K562 (cell line): ENCODE measurements around the gene ITGAD. TPM values are rescaled to one million over a fixed set of nuclear protein-coding genes. Genes with fewer than 3 reads are reported as not detected.

Experiments used
- ATF1 ChIP-seq, 2 experiments: fragments of 450-650 bp in 1 of 2; IDR thresholded peaks; 2 replicates each; pipeline ENCODE4 v1.6.1; 2016; ENCODE audit warnings: missing compliant biosample characterization in 1 of 2, missing genetic modification characterization in 1 of 2
- BRD4 ChIP-seq: fragments of 200-600 bp; sonication (generic); IDR thresholded peaks from 2 replicates; pipeline ENCODE4 v1.6.1; 2017; ENCODE audit warnings: inconsistent platforms
- CBFA2T2 ChIP-seq: fragments of 450-650 bp; conservative IDR thresholded peaks from 2 replicates; pipeline ENCODE4 v1.6.1; 2017; ENCODE audit warnings: mild to moderate bottlenecking
- CBFA2T3 ChIP-seq: fragments of 450-650 bp; IDR thresholded peaks from 2 replicates; pipeline ENCODE4 v1.6.1; 2017
- CXXC5 ChIP-seq: fragments of 250-450 bp; sonication (Bioruptor Pico); IDR thresholded peaks from 2 replicates; pipeline ENCODE4 v1.8.0; 2022; ENCODE audit warnings: inconsistent platforms, mild to moderate bottlenecking, moderate library complexity
- FOXM1 ChIP-seq, 2 experiments: fragments of 450-650 bp in 1 of 2; sonication (generic) in 1 of 2; formaldehyde crosslinking in 1 of 2; IDR thresholded peaks; 2 replicates each; pipeline versions ENCODE4 v1.6.1 to v1.9.0; 2017 to 2022; ENCODE audit warnings: low read depth in 2 of 2, mild to moderate bottlenecking in 2 of 2, missing genetic modification reagents in 1 of 2, moderate library complexity in 1 of 2
- JUN ChIP-seq, 2 experiments: sonication (generic) in 1 of 2; formaldehyde crosslinking in 1 of 2; IDR thresholded peaks; 2 replicates each; pipeline versions ENCODE4 v1.6.1 to v1.8.0; 2012 to 2022; ENCODE audit warnings: borderline replicate concordance in 2 of 2, mild to moderate bottlenecking in 2 of 2, improper control_type of control experiment in 1 of 2, low read depth in 1 of 2, low read length in 1 of 2, missing genetic modification reagents in 1 of 2
- L3MBTL2 ChIP-seq: fragments of 450-650 bp; IDR thresholded peaks from 2 replicates; pipeline ENCODE4 v1.6.1; 2016; ENCODE audit warnings: mild to moderate bottlenecking, moderate library complexity
- MTA3 ChIP-seq: fragments of 450-650 bp; formaldehyde crosslinking; IDR thresholded peaks from 2 replicates; pipeline ENCODE4 v1.6.1; 2017; ENCODE audit warnings: mild to moderate bottlenecking, borderline replicate concordance
- SMC3 ChIP-seq: conservative IDR thresholded peaks from 2 replicates; pipeline ENCODE4 v1.6.1; 2011; ENCODE audit warnings: low read depth, low read length, improper control_type of control experiment; ENCODE audit not compliant: insufficient read depth
- SRSF3 ChIP-seq: fragments of 200-400 bp; formaldehyde crosslinking; IDR thresholded peaks from 2 replicates; pipeline ENCODE4 v1.6.1; 2016; ENCODE audit warnings: mild to moderate bottlenecking, low read length, moderate library complexity; ENCODE audit not compliant: insufficient read depth
- TAL1 ChIP-seq: fragments of 450-650 bp; IDR thresholded peaks from 2 replicates; pipeline ENCODE4 v1.6.1; 2016; ENCODE audit warnings: mild to moderate bottlenecking
- TBL1XR1 ChIP-seq, 2 experiments: IDR thresholded peaks; 2 replicates each; pipeline ENCODE4 v1.6.1; 2012; ENCODE audit warnings: improper control_type of control experiment in 2 of 2, low read length in 2 of 2, mild to moderate bottlenecking in 1 of 2
- YY1 ChIP-seq, 3 experiments: IDR thresholded peaks; 2 replicates each; pipeline ENCODE4 v1.6.1; 2011; ENCODE audit warnings: low read length in 2 of 3, mild to moderate bottlenecking in 2 of 3, moderate library complexity in 2 of 3, borderline replicate concordance in 1 of 3, control low read depth in 1 of 3, low read depth in 1 of 3; ENCODE audit not compliant: insufficient read depth in 3 of 3, insufficient replicate concordance in 2 of 3, control insufficient read depth in 1 of 3, insufficient read length in 1 of 3; ENCODE audit errors: extremely low read depth in 1 of 3
- ZNF75A ChIP-seq: fragments of 450-650 bp; formaldehyde crosslinking; IDR thresholded peaks from 2 replicates; pipeline ENCODE4 v1.4.0; 2020; ENCODE audit warnings: mild to moderate bottlenecking
- ZNF785 ChIP-seq: fragments of 250-450 bp; sonication (Bioruptor Pico); IDR thresholded peaks from 2 replicates; pipeline ENCODE4 v1.4.0; 2020; ENCODE audit warnings: mild to moderate bottlenecking
- polyA plus RNA-seq, 8 experiments: library from polyadenylated mRNA; depleted of rRNA in 4 of 8; stranded (reverse) in 5 of 8; unstranded in 3 of 8; fragments of >200 nt; fragmentation: Nextera tagmentation in 2 of 8; fragmentation: Illumina TruSeq in 1 of 8; extraction: Ambion mirVana in 2 of 8; extraction: Trizol in 1 of 8; gene quantifications; 2 replicates each; pipeline versions ENCODE4 v1.2.1 to v1.2.3, GENCODE V29; 2011 to 2014; ENCODE audit warnings: inconsistent platforms in 1 of 8, missing spikeins in 1 of 8
- total RNA-seq, 7 experiments: library from RNA; depleted of rRNA in 6 of 7; stranded (reverse); fragments of >200 nt in 6 of 7; fragmentation: Illumina TruSeq in 2 of 7; extraction: Trizol in 2 of 7; gene quantifications; 2 replicates each; pipeline versions ENCODE4 v1.2.1 to v1.2.3, GENCODE V29; 2011 to 2021; ENCODE audit warnings: low replicate concordance in 1 of 7
- TF ChIP-seq, protein P1 (sequence below): fragments of 250-450 bp; sonication (Bioruptor Pico); IDR thresholded peaks from 2 replicates; pipeline ENCODE4 v1.5.0; 2021
- TF ChIP-seq, protein P2 (sequence below): fragments of 250-450 bp; sonication (Bioruptor Pico); IDR thresholded peaks from 2 replicates; pipeline ENCODE4 v1.5.0; 2020; ENCODE audit warnings: mild to moderate bottlenecking
- TF ChIP-seq, protein P3 (sequence below), 2 experiments: IDR thresholded peaks; 2 replicates each; pipeline ENCODE4 v1.6.1; 2011; ENCODE audit warnings: borderline replicate concordance in 1 of 2, control low read depth in 1 of 2, low read depth in 1 of 2, low read length in 1 of 2, mild to moderate bottlenecking in 1 of 2, mixed read lengths in 1 of 2, moderate library complexity in 1 of 2; ENCODE audit not compliant: insufficient read depth in 1 of 2, insufficient read length in 1 of 2, poor library complexity in 1 of 2, severe bottlenecking in 1 of 2; ENCODE audit errors: extremely low read depth in 1 of 2

The ITGAD gene
- total and polyA plus RNA-seq, 9 of the 15 experiments (the other 6 are each of a cell fraction or from before 2014, with no cell fraction given) = not detected

GRCh38 chr16:31451681-31452351 is 58.7 kb downstream of the ITGAD start (continued):
- TF ChIP-seq CXXC5 (CRISPR knock-in tag) (peak; percentile 43; the same call in 1 of the 2 replicates), CBFA2T2 (0 out of 2 replicates have a peak, but pooled peaks have one; percentile 8), JUN (IDR thresholded peaks at IDR 0.05; ENCODE audit: borderline replicate concordance, low read depth, low read length) (0 out of 2 replicates have a peak, but pooled peaks have one; percentile 35), JUN (CRISPR knock-in tag; IDR thresholded peaks at IDR 0.05; ENCODE audit: borderline replicate concordance) (no peak), TAL1 (no peak), CBFA2T3 (peak; percentile 56), ZNF75A (no peak), L3MBTL2 (peak; percentile 37), ATF1 (CRISPR knock-in tag; IDR thresholded peaks at IDR 0.05) (no peak), ATF1 (tag; IDR thresholded peaks at IDR 0.05) (peak; percentile 42; the same call in 1 of the 2 replicates), TBL1XR1 (IDR thresholded peaks at IDR 0.05; ENCODE audit: low read length in 2 of 2) (no peak), MTA3 (peak; percentile 40; the same call in 1 of the 2 replicates), SRSF3 (no peak), SMC3 (peak; percentile 33; the same call in 1 of the 2 replicates), BRD4 (no peak), ZNF785 (CRISPR knock-in tag) (no peak), YY1 (IDR thresholded peaks at IDR 0.05; ENCODE audit: borderline replicate concordance in 1 of 3, control insufficient read depth in 1 of 3, extremely low read depth in 1 of 3, insufficient read depth in 3 of 3, insufficient read length in 1 of 3, insufficient replicate concordance in 2 of 3, low read depth in 1 of 3, low read length in 2 of 3) (peak in 1 of 3 experiments; percentile 15), FOXM1 (IDR thresholded peaks at IDR 0.05; ENCODE audit: low read depth) (peak; percentile 68), FOXM1 (CRISPR knock-in tag; IDR thresholded peaks at IDR 0.05; ENCODE audit: low read depth) (no peak)
- TF ChIP-seq, protein P1, sequence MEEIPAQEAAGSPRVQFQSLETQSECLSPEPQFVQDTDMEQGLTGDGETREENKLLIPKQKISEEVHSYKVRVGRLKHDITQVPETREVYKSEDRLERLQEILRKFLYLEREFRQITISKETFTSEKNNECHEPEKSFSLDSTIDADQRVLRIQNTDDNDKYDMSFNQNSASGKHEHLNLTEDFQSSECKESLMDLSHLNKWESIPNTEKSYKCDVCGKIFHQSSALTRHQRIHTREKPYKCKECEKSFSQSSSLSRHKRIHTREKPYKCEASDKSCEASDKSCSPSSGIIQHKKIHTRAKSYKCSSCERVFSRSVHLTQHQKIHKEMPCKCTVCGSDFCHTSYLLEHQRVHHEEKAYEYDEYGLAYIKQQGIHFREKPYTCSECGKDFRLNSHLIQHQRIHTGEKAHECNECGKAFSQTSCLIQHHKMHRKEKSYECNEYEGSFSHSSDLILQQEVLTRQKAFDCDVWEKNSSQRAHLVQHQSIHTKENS (CRISPR knock-in tag) = no peak
- TF ChIP-seq, protein P2, sequence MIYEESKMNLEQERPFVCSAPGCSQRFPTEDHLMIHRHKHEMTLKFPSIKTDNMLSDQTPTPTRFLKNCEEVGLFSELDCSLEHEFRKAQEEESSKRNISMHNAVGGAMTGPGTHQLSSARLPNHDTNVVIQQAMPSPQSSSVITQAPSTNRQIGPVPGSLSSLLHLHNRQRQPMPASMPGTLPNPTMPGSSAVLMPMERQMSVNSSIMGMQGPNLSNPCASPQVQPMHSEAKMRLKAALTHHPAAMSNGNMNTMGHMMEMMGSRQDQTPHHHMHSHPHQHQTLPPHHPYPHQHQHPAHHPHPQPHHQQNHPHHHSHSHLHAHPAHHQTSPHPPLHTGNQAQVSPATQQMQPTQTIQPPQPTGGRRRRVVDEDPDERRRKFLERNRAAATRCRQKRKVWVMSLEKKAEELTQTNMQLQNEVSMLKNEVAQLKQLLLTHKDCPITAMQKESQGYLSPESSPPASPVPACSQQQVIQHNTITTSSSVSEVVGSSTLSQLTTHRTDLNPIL (CRISPR knock-in tag) = no peak
- TF ChIP-seq, protein P3, sequence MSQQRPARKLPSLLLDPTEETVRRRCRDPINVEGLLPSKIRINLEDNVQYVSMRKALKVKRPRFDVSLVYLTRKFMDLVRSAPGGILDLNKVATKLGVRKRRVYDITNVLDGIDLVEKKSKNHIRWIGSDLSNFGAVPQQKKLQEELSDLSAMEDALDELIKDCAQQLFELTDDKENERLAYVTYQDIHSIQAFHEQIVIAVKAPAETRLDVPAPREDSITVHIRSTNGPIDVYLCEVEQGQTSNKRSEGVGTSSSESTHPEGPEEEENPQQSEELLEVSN (IDR thresholded peaks at IDR 0.05; ENCODE audit: borderline replicate concordance in 1 of 2, extremely low read depth in 1 of 2, insufficient read depth in 1 of 2, insufficient read length in 1 of 2, low read depth in 1 of 2, low read length in 1 of 2, poor library complexity in 1 of 2, severe bottlenecking in 1 of 2) = peak in 1 of 2 experiments; percentile 42
